CD4-positive, CD25-positive, alpha-beta regulatory T cell (primary cell): ENCODE data around the gene LRPAP1. TPM values are rescaled to one million over a fixed set of nuclear protein-coding genes. Genes with fewer than 3 reads are reported as not detected.

Experiments
- ATAC-seq, 2 donors: fragments of 150-1000 bp; cut with Tn5 transposase; one replicate each; pipeline ENCODE4 v1.10.0; 2021; ENCODE audit warnings: low read depth in 2 of 2, moderate number of reproducible peaks in 2 of 2, moderate library complexity in 1 of 2
- DNase-seq, 3 donors: peaks; one replicate each; pipeline versions ENCODE4 v3.0.0 to v3.0.0-alpha.2; 2012 to 2022; ENCODE audit warnings: mixed read lengths in 1 of 3
- H3K27ac ChIP-seq: one replicate; pipeline ENCODE4 v1.7.0; 2013; ENCODE audit warnings: mild to moderate bottlenecking, low read length; ENCODE audit not compliant: insufficient read depth, poor library complexity, severe bottlenecking
- H3K27me3 ChIP-seq: one replicate; pipeline ENCODE4 v1.7.0; 2013; ENCODE audit warnings: low read length; ENCODE audit not compliant: control insufficient read depth, insufficient read depth
- H3K36me3 ChIP-seq: one replicate; pipeline ENCODE4 v1.7.0; 2013; ENCODE audit warnings: mild to moderate bottlenecking, low read length, moderate library complexity; ENCODE audit not compliant: control insufficient read depth, insufficient read depth
- H3K4me1 ChIP-seq: 2 replicates; pipeline ENCODE4 v1.7.0; 2013; ENCODE audit warnings: mild to moderate bottlenecking, low read length; ENCODE audit not compliant: insufficient read depth, control insufficient read depth, poor library complexity, severe bottlenecking
- H3K4me3 ChIP-seq: one replicate; pipeline ENCODE4 v1.7.0; 2013; ENCODE audit warnings: low read depth, mild to moderate bottlenecking, low read length, moderate library complexity
- H3K9me3 ChIP-seq, 2 experiments: 1 replicate in 1 of 2; 2 replicates in 1 of 2; pipeline ENCODE4 v1.7.0; 2013; ENCODE audit warnings: low read length in 2 of 2, mild to moderate bottlenecking in 1 of 2, moderate library complexity in 1 of 2; ENCODE audit not compliant: control insufficient read depth in 2 of 2
- H3K27ac Mint-ChIP-seq, 3 donors: one replicate each; pipeline ENCODE4 v1.8.0; 2020 to 2022; ENCODE audit warnings: mild to moderate bottlenecking in 3 of 3, mixed read lengths in 3 of 3, moderate library complexity in 2 of 3
- H3K27me3 Mint-ChIP-seq: one replicate; pipeline ENCODE4 v1.8.0; 2022; ENCODE audit warnings: mild to moderate bottlenecking, mixed read lengths
- H3K36me3 Mint-ChIP-seq: one replicate; pipeline ENCODE4 v1.8.0; 2020; ENCODE audit warnings: mixed read lengths
- H3K4me1 Mint-ChIP-seq, 4 donors: one replicate each; pipeline ENCODE4 v1.8.0; 2020 to 2022; ENCODE audit warnings: mixed read lengths in 4 of 4, mild to moderate bottlenecking in 1 of 4
- H3K4me3 Mint-ChIP-seq, 4 donors: one replicate each; pipeline ENCODE4 v1.8.0; 2020 to 2022; ENCODE audit warnings: mild to moderate bottlenecking in 4 of 4, mixed read lengths in 4 of 4, moderate library complexity in 3 of 4
- H3K9me3 Mint-ChIP-seq, 7 donors: one replicate each; pipeline ENCODE4 v1.8.0; 2020 to 2022; ENCODE audit warnings: mixed read lengths in 7 of 7, mild to moderate bottlenecking in 3 of 7, moderate library complexity in 2 of 7
- polyA plus RNA-seq, 4 donors: library from polyadenylated mRNA; unstranded; fragments of 300-500 nt; fragmentation: Illumina TruSeq; gene quantifications; one replicate each; pipeline ENCODE4 v1.2.3, GENCODE V29; 2021
- total RNA-seq: library from RNA; stranded (reverse); gene quantifications from one replicate; pipeline ENCODE4 v1.2.3, GENCODE V29; 2022

Gene LRPAP1
- total and polyA plus RNA-seq, 5 donors from 2014 or later: 78.4 to 111 (median 99.2) TPM

GRCh38 chr4:3502941-3503936, 29.0 kb downstream of the LRPAP1 start:
- Histone ChIP-seq H3K27me3 (no peaks in the 10 kb centered on the region), H3K4me3 (no peak overlapping the region), H3K36me3 (peaks cover 28% of the 10 kb centered on the region), H3K4me1 (no peaks in the 10 kb centered on the region), H3K27ac (no peak overlapping the region), H3K9me3 (no peaks in the 10 kb centered on the region)
- DNase-seq (no peak), ATAC-seq (no peak)
- Mint-ChIP-seq H3K27me3 (no peaks in the 10 kb centered on the region), H3K4me1 (peaks cover 0 to 12% (median 7%) of the 10 kb centered on the region in 4 donors), H3K27ac (peak overlapping the region in 1 of 3 donors; percentile 22), H3K9me3 (no peaks in the 10 kb centered on the region), H3K4me3 (no peak overlapping the region), H3K36me3 (peaks cover 17% of the 10 kb centered on the region)

DNA sequence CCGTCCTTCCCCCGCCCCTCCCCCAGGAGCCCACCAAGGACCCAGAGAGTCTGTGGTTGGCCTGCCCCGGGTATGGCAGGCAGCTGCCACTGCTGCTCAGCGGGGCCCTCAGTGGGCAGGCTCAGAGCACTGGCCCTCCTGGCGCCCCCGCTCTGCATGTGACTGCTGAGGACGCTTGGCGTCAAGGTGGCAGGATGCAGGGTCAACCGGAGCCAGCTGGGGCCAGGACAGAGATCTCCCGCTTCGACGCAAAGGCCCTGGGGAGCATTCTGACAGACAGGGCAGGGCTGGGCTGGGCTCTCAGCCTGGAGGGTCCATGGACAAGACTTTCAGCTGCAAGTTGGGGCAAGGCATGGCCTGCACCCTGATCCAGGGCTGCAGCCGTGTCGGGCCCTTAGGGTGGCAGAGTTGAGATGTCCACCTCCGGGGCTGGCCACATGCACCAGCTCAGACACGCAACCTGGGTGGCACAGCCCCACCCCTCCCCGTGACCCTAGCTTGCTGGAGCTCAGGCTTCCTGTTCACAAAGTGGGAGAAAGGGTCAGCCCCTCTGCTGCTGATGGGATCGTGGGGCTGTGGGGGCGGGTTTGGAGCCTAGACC, 30.3 kb downstream of the LRPAP1 start:
- H3K4me3 Mint-ChIP-seq: no peak overlapping the region
- peaks cover 0 to 9% (median 2%) of the 10 kb centered on the region in 4 donors for H3K4me1 Mint-ChIP-seq
- no peaks in the 10 kb centered on the region for H3K9me3 Mint-ChIP-seq
- no peak overlapping the region for H3K27ac ChIP-seq
- no peak overlapping the region for H3K27ac Mint-ChIP-seq
- peaks cover 6% of the 10 kb centered on the region for H3K36me3 Mint-ChIP-seq
- no peaks in the 10 kb centered on the region for H3K4me1 ChIP-seq
- H3K4me3 ChIP-seq: no peak overlapping the region
- no peak for DNase-seq
- no peaks in the 10 kb centered on the region for H3K9me3 ChIP-seq
- H3K27me3 Mint-ChIP-seq: no peaks in the 10 kb centered on the region
- no peak for ATAC-seq
- H3K36me3 ChIP-seq: peaks cover 23% of the 10 kb centered on the region
- no peaks in the 10 kb centered on the region for H3K27me3 ChIP-seq

DNA sequence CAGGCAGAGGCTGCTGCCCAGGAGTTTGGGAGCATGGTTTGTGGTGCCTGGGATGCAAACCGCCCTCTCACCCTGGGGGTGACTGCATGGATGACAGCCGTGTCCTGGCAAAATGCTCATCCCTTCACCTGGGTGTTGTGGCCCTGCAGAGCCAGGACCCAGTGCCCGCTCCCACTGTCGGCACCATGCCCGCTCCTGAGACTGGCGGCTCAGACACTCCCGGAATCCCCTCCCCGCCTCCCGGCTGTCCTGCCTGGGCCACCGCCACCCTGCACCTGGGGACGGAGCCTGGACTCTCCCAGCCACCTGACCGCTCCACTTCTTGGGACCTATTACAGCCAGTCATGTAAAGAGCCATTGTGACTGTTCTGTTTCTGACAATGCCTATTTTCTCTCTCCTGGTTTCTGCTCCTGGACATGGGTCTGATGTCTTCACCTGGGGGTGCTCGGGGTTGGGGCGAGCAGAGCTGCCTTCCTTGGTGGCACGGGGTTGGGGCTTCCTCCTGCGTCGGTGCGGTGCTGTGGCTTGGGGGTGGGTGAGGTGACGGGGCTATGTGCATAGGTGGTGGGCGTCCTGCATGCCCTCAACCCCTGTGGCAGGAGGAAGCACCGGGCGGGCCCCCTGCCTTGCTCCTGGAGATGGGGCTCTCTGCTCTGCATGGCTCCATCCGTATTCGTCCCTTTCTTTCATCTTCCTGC, 30.9 kb downstream of the LRPAP1 start:
- H3K4me3 Mint-ChIP-seq: no peak overlapping the region
- Histone ChIP-seq H3K4me3 (no peak overlapping the region), H3K36me3 (peaks cover 18% of the 10 kb centered on the region), H3K4me1 (no peaks in the 10 kb centered on the region), H3K9me3 (no peaks in the 10 kb centered on the region), H3K27ac (no peak overlapping the region), H3K27me3 (no peaks in the 10 kb centered on the region)
- DNase-seq (no peak), ATAC-seq (no peak)
- H3K36me3 Mint-ChIP-seq: peaks cover 5% of the 10 kb centered on the region
- peaks cover 0 to 6% (median 2%) of the 10 kb centered on the region in 4 donors for H3K4me1 Mint-ChIP-seq
- no peaks in the 10 kb centered on the region for H3K27me3 Mint-ChIP-seq
- no peaks in the 10 kb centered on the region for H3K9me3 Mint-ChIP-seq
- H3K27ac Mint-ChIP-seq: no peak overlapping the region

DNA sequence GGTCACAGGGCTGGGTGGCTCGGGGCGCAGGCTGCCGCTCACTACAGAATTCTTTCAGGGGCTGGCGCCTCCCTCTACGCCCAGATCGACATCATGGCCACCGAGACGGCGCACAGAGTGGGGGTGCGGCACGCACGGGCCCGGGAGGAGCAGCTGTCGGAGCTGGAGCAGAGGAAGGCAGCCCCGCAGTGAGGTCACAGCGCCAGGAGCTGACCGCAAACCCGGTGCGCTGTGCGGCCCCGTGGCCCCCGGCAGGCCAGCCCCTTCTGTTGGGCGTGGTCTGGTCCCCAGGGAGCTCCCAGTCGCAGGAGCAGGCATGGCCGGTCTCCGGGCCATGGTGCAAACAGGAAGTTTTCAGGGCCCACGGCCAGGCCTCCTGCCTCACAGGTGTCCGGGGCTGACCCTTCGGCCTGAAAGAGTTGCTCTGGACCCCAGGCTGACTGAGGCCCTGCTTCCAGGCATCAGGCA, 31.6 kb downstream of the LRPAP1 start:
- Histone ChIP-seq H3K27ac (no peak overlapping the region), H3K4me1 (no peaks in the 10 kb centered on the region), H3K36me3 (peaks cover 14% of the 10 kb centered on the region), H3K4me3 (no peak overlapping the region), H3K9me3 (no peaks in the 10 kb centered on the region), H3K27me3 (no peaks in the 10 kb centered on the region)
- H3K36me3 Mint-ChIP-seq: peaks cover 5% of the 10 kb centered on the region
- peaks cover 4% of the 10 kb centered on the region for H3K27me3 Mint-ChIP-seq
- ATAC-seq (no peak), DNase-seq (no peak)
- no peak overlapping the region for H3K4me3 Mint-ChIP-seq
- no peak overlapping the region for H3K27ac Mint-ChIP-seq
- peaks cover 0 to 6% (median 2%) of the 10 kb centered on the region in 4 donors for H3K4me1 Mint-ChIP-seq
- H3K9me3 Mint-ChIP-seq: no peaks in the 10 kb centered on the region

DNA sequence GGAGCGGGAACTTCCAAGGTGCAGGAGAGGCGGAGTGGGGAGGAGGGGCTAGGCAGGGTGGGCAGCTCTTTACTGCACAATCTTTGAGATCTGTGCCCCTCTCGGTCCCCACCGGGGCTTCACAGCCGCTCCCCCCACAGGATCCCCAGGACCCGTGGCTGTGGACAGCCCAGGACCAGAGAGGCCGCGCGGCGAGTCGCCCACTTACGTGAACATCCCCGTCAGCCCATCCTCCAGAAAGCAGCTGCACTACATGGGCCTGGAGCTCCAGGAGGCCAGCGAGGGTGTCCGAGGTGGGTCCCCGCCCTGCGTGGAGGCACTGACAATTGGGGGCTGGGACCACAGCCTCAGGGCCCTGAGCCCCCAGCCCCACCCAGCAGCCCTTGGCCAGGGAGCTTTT, 32.1 kb downstream of the LRPAP1 start:
- Mint-ChIP-seq H3K4me3 (no peak overlapping the region), H3K4me1 (peaks cover 0 to 6% (median 2%) of the 10 kb centered on the region in 4 donors), H3K9me3 (no peaks in the 10 kb centered on the region), H3K27ac (no peak overlapping the region), H3K36me3 (peaks cover 5% of the 10 kb centered on the region), H3K27me3 (peaks cover 4% of the 10 kb centered on the region)
- no peak overlapping the region for H3K4me3 ChIP-seq
- ATAC-seq (no peak), DNase-seq (no peak)
- H3K27ac ChIP-seq: no peak overlapping the region
- no peaks in the 10 kb centered on the region for H3K4me1 ChIP-seq
- H3K9me3 ChIP-seq: no peaks in the 10 kb centered on the region
- H3K36me3 ChIP-seq: peaks cover 9% of the 10 kb centered on the region
- no peaks in the 10 kb centered on the region for H3K27me3 ChIP-seq

GRCh38 chr4:3499710-3500109, 32.5 kb downstream of the LRPAP1 start:
- Mint-ChIP-seq H3K4me3 (no peak overlapping the region), H3K9me3 (no peaks in the 10 kb centered on the region), H3K4me1 (peaks cover 0 to 5% (median 2%) of the 10 kb centered on the region in 4 donors), H3K27ac (no peak overlapping the region), H3K36me3 (peaks cover 5% of the 10 kb centered on the region), H3K27me3 (peaks cover 4% of the 10 kb centered on the region)
- H3K9me3 ChIP-seq: no peaks in the 10 kb centered on the region
- H3K4me3 ChIP-seq: no peak overlapping the region
- H3K27ac ChIP-seq: no peak overlapping the region
- peak in 1 of 2 donors; percentile 14 for ATAC-seq
- H3K4me1 ChIP-seq: no peaks in the 10 kb centered on the region
- no peaks in the 10 kb centered on the region for H3K27me3 ChIP-seq
- peaks cover 7% of the 10 kb centered on the region for H3K36me3 ChIP-seq
- no peak for DNase-seq

DNA sequence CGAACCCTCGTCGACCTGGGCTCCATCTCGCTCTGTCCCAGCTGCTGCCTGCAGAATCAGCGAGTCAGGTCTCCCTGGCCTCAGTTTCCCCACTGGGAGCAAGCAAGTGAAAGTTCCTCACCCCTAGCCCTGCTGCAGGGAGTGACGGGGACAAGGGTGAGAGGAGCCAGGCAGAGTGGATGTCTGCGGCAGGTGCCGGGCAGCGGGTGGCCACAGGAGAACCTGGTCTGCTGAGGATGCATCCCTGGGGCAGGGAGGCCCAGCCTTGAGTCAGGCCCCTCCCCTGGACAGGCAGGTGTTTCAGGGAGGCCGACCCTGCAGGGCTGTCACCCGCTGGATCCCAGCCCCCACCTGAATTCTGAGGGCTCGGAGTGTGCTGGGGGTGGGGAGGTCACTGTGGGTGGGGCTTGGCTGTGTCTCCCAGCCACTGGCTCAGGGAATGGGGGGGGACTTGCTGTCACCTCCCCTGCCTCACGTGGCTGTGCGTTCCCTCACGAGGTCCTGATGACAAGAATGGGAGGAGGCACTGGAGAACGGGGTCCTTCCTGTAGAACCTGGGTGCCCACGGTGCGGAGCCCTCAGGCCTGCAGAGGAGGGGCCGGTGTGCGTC, 33.2 kb downstream of the LRPAP1 start:
- DNase-seq (no peak), ATAC-seq (no peak)
- peak overlapping the region in 1 of 4 donors; percentile 27 for H3K4me3 Mint-ChIP-seq
- H3K27ac Mint-ChIP-seq: no peak overlapping the region
- Histone ChIP-seq H3K9me3 (no peaks in the 10 kb centered on the region), H3K27ac (no peak overlapping the region), H3K4me1 (no peaks in the 10 kb centered on the region), H3K36me3 (peaks cover 7% of the 10 kb centered on the region), H3K27me3 (no peaks in the 10 kb centered on the region), H3K4me3 (no peak overlapping the region)
- peaks cover 5% of the 10 kb centered on the region for H3K36me3 Mint-ChIP-seq
- peaks cover 4% of the 10 kb centered on the region for H3K27me3 Mint-ChIP-seq
- peaks cover 0 to 5% (median 2%) of the 10 kb centered on the region in 4 donors for H3K4me1 Mint-ChIP-seq
- H3K9me3 Mint-ChIP-seq: peaks cover 0 to 1% (median 0%) of the 10 kb centered on the region in 7 donors
